Esophagus mucosa (tissue), 1 donor: Measurements from ENCODE around the gene DHRSX. TPM values are rescaled to one million over a fixed set of nuclear protein-coding genes. Genes with fewer than 3 reads are reported as not detected.
"Not testable (repeated sequence)": the region's sequence is repeated elsewhere in the genome, so short reads cannot be mapped to it uniquely, and the experiment has no call there.

Source experiments
- ATAC-seq: fragments of 200-7000 bp; cut with Tn5 transposase; one replicate; pipeline ENCODE4 v1.9.1; 2020
- total RNA-seq: library from RNA; stranded (reverse); gene quantifications from one replicate; pipeline ENCODE4 v1.2.4, GENCODE V29; 2023
- donor health status: DM: yes; HTN: yes; CAD: no.

DHRSX gene
- total RNA-seq, 1 donor from 2014 or later = 9.7 TPM

- ATAC-seq = not testable (repeated sequence)
Observed at GRCh38 chrX:2519638-2520037, 18.9 kb upstream of the DHRSX start.

GRCh38 chrX:2517055-2517454, 16.3 kb upstream of the DHRSX start:
- ATAC-seq = no peak

- ATAC-seq = no peak
Observed at GRCh38 chrX:2516623-2517022, 15.8 kb upstream of the DHRSX start.

GRCh38 chrX:2514131-2514530, 13.4 kb upstream of the DHRSX start:
- no peak for ATAC-seq

GRCh38 chrX:2513121-2513664, 12.4 kb upstream of the DHRSX start:
- no peak for ATAC-seq

GRCh38 chrX:2512501-2512900, 11.7 kb upstream of the DHRSX start:
- ATAC-seq = no peak

- ATAC-seq = no peak
Observed at GRCh38 chrX:2511326-2511725, 10.6 kb upstream of the DHRSX start.

GRCh38 chrX:2508648-2509335, 8.0 kb upstream of the DHRSX start:
- no peak for ATAC-seq

- no peak for ATAC-seq
Observed at GRCh38 chrX:2507904-2508627, 7.3 kb upstream of the DHRSX start.

- no peak for ATAC-seq
Observed at GRCh38 chrX:2507196-2507595, 6.4 kb upstream of the DHRSX start.

GRCh38 chrX:2505341-2505740, 4.6 kb upstream of the DHRSX start:
- not testable (repeated sequence) for ATAC-seq

- ATAC-seq = no peak
Observed at GRCh38 chrX:2504706-2505332, 4.0 kb upstream of the DHRSX start.

- ATAC-seq = no peak
Observed at GRCh38 chrX:2503591-2504500, 3.1 kb upstream of the DHRSX start.

GRCh38 chrX:2502668-2503519, 2.1 kb upstream of the DHRSX start:
- ATAC-seq = no peak

- ATAC-seq = no peak
Observed at GRCh38 chrX:2502120-2502667, 1.4 kb upstream of the DHRSX start.

GRCh38 chrX:2501559-2502102, 855 bp upstream of the DHRSX start:
- peak; percentile 29 for ATAC-seq

GRCh38 chrX:2500091-2500802, 529 bp downstream of the DHRSX start:
- ATAC-seq = peak; percentile 60

GRCh38 chrX:2499507-2499906, 1.3 kb downstream of the DHRSX start:
- no peak for ATAC-seq

GRCh38 chrX:2498781-2499302, 1.9 kb downstream of the DHRSX start:
- ATAC-seq = no peak
